ENCODE results near the gene MAFF.
"Not testable (repeated sequence)": the region's sequence is repeated elsewhere in the genome, so short reads cannot be mapped to it uniquely, and the experiment has no call there.

MAFF gene

DNA sequence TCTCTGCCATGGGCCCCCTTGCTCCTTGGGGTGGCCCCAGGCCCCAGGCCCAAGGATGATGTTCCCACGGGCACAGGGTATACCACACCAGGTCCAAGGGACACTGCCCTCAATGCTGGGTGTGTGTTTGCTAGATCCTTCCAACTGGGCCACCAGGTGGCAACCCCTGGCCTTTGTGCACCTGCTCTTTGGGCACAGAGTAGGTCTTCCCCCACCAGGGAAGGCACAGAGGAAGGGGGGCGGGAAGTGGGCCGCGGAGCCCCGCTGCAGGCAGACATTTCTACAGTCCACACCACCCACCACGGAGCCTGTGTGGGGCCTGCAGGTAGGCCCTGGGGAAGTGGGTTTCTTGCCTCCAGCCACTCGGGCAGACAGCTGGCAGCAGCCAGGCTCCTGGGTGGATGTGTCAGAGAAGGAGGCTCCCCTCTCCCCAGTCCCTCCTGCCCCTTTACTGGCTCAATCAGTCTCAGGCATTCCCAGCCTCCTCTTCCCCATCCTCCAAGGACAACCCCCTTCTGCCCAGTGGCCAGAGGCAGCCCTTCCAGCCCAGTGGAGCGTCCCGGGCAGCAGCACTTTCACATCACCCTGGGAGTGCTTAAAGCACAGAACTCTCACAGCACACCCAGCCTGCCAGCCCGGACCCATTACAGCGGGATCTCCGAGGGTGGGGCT lies 21.6 kb downstream of the MAFF start:
- DNase-seq (ENCODE audit: low read depth, low spot score) = no peak

DNA sequence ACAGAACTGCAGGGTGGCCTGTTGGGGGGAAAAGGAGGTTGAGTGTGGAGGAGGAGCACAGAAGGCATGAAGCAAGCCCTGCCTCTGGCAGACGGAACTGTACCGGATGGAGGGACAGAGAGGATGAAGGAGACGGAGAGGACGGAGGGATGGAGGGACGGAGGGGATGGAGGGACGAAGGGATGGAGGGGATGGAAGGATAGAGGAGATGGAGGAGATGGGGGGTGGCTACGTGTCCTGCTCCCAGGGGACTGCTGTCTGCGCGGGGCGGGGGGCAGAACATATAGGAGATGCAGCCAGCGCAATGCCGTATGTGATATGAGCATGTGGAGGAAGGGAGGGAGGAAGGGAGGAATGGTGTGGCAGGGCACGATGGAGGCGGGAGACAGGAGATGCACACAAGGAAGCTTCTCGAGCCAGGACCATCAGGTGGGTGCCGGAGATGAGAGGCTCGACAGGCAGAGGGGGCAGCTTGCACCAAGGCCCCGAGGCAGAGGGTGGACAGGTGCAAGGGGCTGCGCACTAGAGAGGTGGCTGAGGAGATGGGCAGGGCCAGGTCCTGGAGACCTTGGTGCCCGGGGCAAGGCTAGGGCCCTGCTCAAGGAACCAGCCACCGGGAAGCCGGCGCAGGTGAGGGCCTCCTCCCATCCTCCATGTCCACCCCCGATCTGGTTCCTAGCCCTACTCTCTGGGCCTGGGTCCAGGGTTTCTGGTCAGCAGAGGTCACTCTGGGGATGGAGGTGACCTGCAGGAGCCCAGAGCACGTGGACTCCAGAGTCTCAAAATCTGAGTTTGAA lies 25.3 kb downstream of the MAFF start:
- DNase-seq (ENCODE audit: low read depth, low spot score) = no peak

DNA sequence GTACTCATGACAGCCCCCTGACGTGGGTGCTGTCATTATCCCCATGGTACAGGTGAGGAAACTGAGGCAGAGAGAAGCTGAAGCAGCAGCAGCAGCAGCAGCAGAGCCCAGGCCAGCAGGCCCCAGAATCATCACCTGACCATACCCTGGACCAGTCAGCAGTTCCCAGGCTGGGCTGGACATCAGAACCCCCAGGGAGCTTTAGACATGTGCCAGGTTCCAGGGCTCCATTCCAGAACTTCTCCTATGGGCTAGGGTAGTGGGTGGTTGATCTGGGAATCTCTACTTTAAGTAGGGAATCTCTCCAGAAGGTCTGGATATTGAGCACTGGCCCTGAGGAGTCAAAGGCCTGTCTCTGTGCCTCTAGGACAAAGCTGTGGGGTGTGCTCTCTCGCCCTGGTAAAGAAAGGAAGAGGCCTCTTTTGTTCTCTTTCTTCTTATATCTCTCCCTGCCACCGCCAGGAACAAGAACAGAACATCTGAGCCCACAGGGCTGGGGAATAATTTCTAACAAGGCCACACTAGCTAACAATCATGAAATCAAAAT lies 26.6 kb downstream of the MAFF start:
- DNase-seq (ENCODE audit: low read depth, low spot score) = no peak

- DNase-seq (ENCODE audit: low read depth, low spot score) = no peak
Measured at GRCh38 chr22:38228873-38229740, 27.3 kb downstream of the MAFF start.

DNA sequence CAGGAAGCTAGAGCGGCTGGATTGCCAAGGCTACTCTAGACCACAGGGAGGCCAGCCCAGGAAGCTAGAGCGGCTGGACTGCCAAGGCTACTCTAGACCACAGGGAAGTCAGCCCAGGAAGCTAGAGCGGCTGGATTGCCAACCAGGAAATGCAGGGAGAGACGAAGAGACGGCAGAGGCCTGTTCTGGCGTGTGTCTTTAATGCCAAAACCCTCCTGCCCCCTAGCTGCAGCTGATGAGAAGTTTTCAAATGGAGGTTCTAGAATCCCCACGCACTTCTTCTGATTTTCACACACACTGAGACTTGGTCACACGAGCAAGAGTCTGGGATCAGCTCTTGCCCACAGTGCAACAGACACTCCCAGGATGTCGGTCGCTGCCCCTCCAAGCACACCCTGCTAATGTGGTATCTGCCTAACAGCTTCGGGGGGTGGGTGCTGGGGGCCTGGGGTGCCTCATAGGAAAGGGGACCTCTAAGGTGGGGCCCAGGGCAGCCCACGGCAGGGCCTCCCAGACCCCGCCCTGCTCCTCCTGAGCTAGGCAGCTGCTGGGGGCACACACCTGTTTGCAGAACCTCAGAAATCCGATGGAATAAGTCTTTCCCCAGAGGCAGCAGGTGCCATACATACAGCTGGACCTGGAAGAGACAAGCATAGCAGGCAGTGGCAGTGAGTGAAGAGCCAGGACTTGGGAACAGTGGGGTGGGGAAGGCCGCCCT lies 28.5 kb downstream of the MAFF start:
- peak; percentile 59 for DNase-seq (ENCODE audit: low read depth, low spot score)

DNA sequence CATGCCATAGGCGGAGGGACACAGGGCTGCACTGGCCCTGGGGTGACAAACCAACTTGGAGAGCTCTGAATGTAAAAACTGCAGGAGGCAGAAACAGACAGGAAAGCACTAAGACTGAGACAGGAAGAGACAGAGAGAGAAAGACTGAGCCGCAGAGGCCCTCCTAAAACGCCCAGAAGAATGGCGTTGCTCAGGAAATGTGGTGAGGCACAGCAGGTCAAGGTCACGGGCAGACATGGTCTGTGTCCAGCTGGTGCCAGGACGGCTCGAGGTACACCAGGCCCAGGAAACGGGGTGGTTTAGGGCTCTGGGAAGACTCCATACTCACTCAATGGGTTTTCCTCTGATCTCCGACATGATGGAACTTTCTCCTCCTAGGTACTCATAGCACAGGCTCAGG lies 29.1 kb downstream of the MAFF start:
- no peak for DNase-seq (ENCODE audit: low read depth, low spot score)

DNA sequence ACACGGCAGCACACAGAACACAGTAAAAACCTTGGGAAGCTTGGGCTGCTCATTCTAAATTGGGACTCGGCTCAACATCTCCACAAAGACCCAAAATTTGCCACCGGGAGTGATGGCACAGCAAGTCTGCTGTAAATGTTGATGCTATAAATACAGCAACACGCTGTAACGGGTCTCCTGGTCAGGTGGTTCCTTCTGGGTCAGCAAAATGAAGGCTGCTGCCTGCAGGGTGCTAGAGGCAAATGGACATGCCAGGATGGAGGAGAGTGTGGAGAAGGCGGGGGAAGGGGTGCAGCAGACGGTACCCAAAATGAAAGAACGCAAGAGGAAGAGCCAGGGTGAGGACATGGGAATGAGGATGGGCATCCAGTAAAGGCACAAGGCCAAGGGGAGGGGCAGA lies 30.4 kb downstream of the MAFF start:
- DNase-seq (ENCODE audit: low read depth, low spot score) = no peak

- no peak for DNase-seq (ENCODE audit: low read depth, low spot score)
Measured at GRCh38 chr22:38233427-38233826, 31.6 kb downstream of the MAFF start.

GRCh38 chr22:38233856-38234255 lies 32.1 kb downstream of the MAFF start:
- DNase-seq (ENCODE audit: low read depth, low spot score) = not testable (repeated sequence)

DNA sequence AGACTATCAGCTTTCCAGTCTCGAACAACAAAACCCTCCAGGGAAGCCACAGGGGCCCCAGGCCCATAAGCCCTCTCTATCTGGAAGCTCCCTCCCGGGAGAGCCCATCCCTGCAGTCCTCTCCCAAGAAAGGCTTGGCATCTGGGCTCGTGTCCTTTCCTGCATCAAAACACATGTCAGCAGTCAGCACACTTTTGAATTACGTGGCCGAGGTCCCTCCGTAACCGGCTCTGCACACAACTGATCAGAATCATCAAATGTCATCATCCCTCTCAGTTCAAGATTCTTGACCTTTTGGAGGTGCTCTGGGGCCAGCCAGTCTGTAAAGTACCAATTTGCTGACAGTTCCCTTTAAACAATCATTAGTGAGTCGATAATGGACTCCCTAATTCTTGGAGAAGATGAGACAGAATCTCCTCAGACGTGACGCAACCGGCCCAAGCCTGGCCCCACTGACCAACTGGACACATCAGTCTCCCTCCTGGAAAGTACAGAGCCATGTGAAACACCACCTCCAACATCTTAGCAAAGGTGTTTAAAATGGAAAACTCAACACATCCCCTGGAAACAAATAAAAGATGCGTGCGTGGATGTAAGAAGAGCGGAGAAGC lies 33.6 kb downstream of the MAFF start:
- no peak for DNase-seq (ENCODE audit: low read depth, low spot score)

DNA sequence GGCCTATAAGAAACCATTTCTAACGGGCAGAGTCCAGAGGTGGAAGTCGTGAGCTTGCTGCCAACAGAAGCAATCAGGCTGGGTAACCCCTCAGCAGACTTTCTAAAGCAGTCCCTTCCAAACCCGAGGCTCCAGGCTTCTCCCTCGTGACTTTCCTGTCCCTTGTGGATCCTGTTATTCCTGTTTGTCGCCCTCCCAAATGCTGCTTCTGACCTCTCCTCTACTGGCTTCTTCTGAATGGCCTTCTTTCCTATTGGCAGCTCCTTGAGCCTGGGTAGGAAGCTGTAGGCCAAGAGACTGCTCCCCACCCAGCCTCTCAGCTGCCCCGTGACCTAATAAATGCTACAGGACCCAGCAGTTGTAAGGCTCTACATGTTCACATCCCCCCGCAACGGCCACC lies 35.0 kb downstream of the MAFF start:
- DNase-seq (ENCODE audit: low read depth, low spot score) = peak; percentile 87

DNA sequence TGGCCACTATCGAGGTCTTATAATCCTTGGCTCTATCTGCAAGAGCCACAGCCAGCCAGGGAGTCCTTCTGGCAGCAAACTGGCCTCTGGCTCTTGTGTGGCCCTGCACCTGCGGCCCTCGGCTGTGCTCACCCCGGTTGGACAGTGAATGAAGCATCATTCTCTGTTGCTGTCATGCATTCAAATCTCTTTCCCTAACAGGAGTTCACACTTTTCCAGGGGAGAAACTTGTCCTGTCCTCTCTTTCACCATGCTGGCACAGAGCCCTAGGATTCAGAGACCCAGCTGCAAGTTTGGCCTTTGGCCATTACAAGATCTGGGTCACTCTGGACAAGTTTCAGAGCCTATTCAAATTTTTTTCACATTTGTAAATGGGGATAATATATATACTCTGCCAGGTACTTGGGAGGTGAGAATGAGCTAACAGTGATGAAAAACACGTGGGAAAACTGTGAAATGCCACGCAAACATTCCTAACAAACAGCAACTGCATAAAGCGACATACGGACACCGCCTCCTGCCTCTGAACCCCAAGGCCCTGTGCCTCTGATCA lies 36.8 kb downstream of the MAFF start:
- no peak for DNase-seq (ENCODE audit: low read depth, low spot score)

- no peak for DNase-seq (ENCODE audit: low read depth, low spot score)
Measured at GRCh38 chr22:38239101-38239761, 37.4 kb downstream of the MAFF start.

DNA sequence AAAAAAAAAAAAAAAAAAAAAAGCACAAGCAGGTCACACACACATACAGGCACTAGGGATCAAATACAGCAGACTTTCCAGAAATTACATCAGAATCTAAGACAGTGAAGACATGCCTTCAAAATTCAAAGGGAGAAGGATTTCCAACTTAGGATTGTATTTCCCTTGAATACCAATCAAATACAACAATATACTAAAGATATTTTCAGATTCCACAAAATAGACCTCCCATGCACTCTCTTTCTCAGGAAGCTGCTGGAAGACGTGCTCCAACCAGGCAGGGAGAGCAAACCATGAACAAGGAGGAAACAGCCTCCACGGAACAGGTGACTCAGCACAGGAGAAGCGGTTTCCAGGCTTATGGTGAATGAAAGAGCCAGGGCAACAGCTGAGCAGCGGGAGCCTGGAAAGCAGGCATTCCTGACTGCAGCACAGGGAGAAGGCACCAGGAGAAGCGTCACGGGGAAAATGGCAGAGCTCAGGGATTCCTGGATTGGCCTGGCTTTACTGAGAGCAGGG lies 39.0 kb downstream of the MAFF start:
- DNase-seq (ENCODE audit: low read depth, low spot score) = peak; percentile 87

GRCh38 chr22:38243007-38243765 lies 41.4 kb downstream of the MAFF start:
- no peak for DNase-seq (ENCODE audit: low read depth, low spot score)

DNA sequence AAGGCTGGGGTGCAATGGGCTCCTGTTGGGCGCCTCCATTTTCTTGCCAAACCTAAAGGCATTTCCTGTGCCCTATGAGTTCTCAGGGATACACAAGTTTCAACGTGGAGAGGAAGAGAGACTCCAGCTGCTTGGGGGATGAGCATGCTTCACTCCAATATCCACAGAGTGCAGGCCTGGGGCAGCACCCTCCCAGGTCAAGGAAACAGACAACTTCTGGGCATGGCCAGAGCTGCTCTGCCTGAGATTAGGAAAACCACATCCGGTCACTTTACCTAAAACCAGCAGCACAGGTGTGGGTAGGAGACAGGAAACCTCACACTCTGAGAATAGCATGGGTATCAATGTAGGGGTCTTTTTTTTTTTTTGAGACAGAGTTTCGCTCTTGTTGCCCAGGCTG lies 42.3 kb downstream of the MAFF start:
- no peak for DNase-seq (ENCODE audit: low read depth, low spot score)

DNA sequence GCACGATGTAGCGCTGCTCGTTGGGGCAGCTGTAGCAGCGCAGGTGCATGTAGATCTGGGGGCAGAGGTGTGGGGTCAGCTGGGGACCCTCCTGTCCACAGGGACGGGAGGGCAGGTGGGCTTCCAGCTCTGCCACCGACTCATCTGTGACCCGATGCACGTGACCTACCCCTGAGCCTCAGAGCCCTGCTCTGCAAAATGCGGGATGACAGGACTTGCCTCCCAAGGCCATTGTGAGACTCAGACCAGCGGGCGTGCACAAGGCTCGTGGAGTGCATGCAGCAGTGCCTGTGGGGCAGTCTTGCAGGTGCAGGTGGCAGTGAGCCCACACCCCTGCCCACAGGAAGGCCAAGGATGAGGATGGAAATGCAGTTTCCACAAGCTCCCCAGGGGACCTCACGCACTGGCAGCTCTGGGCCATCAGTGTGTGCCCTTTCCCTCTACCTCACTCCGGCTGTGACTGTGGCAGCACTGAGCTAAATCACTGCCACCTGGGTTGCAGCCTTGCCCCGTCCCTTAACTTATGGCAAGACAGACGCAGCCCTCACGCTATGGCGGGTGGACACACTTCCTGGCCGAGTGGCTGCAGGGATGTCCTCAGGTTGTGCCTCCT lies 44.4 kb downstream of the MAFF start:
- DNase-seq (ENCODE audit: low read depth, low spot score) = no peak

DNA sequence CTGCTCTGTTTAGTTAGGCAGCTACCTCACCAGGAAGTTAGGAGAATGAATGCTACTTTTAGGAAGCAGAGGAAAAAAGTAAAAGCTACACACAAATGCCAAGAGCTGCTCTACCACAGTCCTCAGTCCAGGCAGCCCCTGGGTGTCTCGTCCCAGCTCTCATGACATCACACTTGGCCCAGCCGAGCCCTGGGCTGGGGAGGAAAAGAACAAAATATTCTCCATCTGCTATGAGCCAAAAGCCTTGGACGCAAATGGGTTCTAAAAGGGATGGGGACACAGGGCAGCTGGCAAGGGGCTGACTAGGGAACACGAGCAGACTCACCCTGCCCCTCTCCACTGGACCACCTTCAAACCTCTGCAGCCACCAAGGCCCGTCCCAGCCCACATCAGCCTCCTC lies 44.9 kb downstream of the MAFF start:
- DNase-seq (ENCODE audit: low read depth, low spot score) = no peak

DNA sequence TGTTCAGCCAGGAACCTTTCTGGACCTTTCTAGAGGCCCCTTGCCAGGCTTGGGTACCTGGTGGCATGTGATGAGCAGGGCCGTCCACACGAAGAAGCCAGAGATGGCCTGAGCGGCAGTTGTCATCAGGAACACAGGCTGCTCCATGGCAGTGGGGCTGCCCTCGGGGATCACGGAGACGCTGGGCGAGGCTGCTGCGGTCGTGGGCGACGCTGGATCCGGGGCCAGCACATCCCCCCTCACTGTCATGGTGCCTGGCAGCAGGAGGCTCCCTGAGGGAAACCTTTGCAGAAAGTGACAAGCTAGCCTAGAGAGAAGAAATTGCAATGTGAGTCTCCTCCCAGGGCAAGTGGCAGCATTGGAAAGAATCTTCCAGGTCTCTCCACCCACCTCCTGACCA lies 45.9 kb downstream of the MAFF start:
- no peak for DNase-seq (ENCODE audit: low read depth, low spot score)

All from ELF-1 (cell line).